Stomach (tissue), 4 donors: ENCODE results near the gene ARL11.

Experiments used
- CTCF ChIP-seq, 7 experiments: fragments of 450-650 bp in 4 of 7; fragments of 200-600 bp in 3 of 7; sonication (generic) in 3 of 7; IDR thresholded peaks; one replicate each; pipeline ENCODE4 v1.5.1; 2016 to 2019; ENCODE audit warnings: antibody characterized with exemption in 7 of 7, control low read depth in 2 of 7, mild to moderate bottlenecking in 1 of 7
- POLR2A ChIP-seq, 4 donors: fragments of 450-650 bp; IDR thresholded peaks; one replicate each; pipeline ENCODE4 v1.6.1; 2016; ENCODE audit warnings: antibody characterized with exemption in 4 of 4, control low read depth in 2 of 4, mild to moderate bottlenecking in 1 of 4, moderate library complexity in 1 of 4
- POLR2AphosphoS5 ChIP-seq, 3 donors: sonication (generic); formaldehyde crosslinking; IDR thresholded peaks; one replicate each; pipeline ENCODE4 v1.6.1; 2016; ENCODE audit warnings: antibody characterized with exemption in 3 of 3

GRCh38 chr13:49645451-49645850 lies 17.1 kb downstream of the ARL11 start:
- TF ChIP-seq POLR2A (IDR thresholded peaks at IDR 0.05) (no peak), CTCF (IDR thresholded peaks at IDR 0.05) (no peak), POLR2AphosphoS5 (IDR thresholded peaks at IDR 0.05) (no peak)
